Gastrocnemius medialis (tissue), 4 donors: ENCODE data around the gene PIMREG. TPM values are rescaled to one million over a fixed set of nuclear protein-coding genes. Genes with fewer than 3 reads are reported as not detected.
A peak's percentile ranks its signal among the peaks of the same experiment; 100 is the strongest.

Experiments
- ATAC-seq, 2 donors: fragments of 150-250 bp; one replicate each; pipeline ENCODE4 v1.9.1; 2016
- DNase-seq, 2 donors: peaks; one replicate each; pipeline ENCODE4 v3.0.0-alpha.2; 2019
- H3K27ac ChIP-seq, 4 donors: fragments of 200-600 bp; sonication (generic); 1 replicate in 1 of 4; 2 replicates in 3 of 4; pipeline ENCODE4 v1.5.1; 2016 to 2018; ENCODE audit warnings: mild to moderate bottlenecking in 2 of 4, moderate library complexity in 1 of 4
- H3K27me3 ChIP-seq, 3 donors: fragments of 200-600 bp; sonication (generic) in 2 of 3; 1 replicate in 1 of 3; 2 replicates in 2 of 3; pipeline versions ENCODE4 v1.5.1 to v1.6.0; 2016 to 2019; ENCODE audit warnings: mild to moderate bottlenecking in 1 of 3, moderate library complexity in 1 of 3
- H3K36me3 ChIP-seq, 2 donors: fragments of 200-600 bp; sonication (generic) in 1 of 2; one replicate each; pipeline ENCODE4 v1.5.1; 2017 to 2018
- H3K4me1 ChIP-seq, 2 donors: fragments of 200-600 bp; sonication (generic) in 1 of 2; one replicate each; pipeline ENCODE4 v1.5.1; 2016 to 2017; ENCODE audit warnings: mild to moderate bottlenecking in 2 of 2
- H3K4me3 ChIP-seq, 4 donors: fragments of 200-600 bp; sonication (generic) in 3 of 4; 1 replicate in 1 of 4; 2 replicates in 3 of 4; pipeline ENCODE4 v1.5.1; 2016 to 2019; ENCODE audit warnings: mild to moderate bottlenecking in 2 of 4
- H3K9me3 ChIP-seq, 3 donors: fragments of 200-600 bp; sonication (generic) in 2 of 3; 1 replicate in 1 of 3; 2 replicates in 2 of 3; pipeline ENCODE4 v1.5.1; 2016 to 2019
- CTCF ChIP-seq, 5 experiments: fragments of 450-650 bp in 3 of 5; fragments of 200-600 bp in 2 of 5; sonication (generic) in 2 of 5; IDR thresholded peaks in 4 of 5; conservative IDR thresholded peaks in 1 of 5; 1 replicate in 4 of 5; 2 replicates in 1 of 5; pipeline ENCODE4 v1.5.1; 2016 to 2019; ENCODE audit warnings: antibody characterized with exemption in 5 of 5, mild to moderate bottlenecking in 3 of 5, moderate library complexity in 3 of 5
- POLR2A ChIP-seq, 2 donors: fragments of 450-650 bp; IDR thresholded peaks; one replicate each; pipeline ENCODE4 v1.6.1; 2017; ENCODE audit warnings: antibody characterized with exemption in 2 of 2, mild to moderate bottlenecking in 2 of 2, moderate library complexity in 2 of 2
- in situ Hi-C, 4 donors: fragments of 200-750 bp; cut with MboI; loops; one replicate each; pipeline versions ENCODE4 v1.15.0 to v1.8.0; 2017; ENCODE audit warnings: low sequenced_read_pairs in 4 of 4
- intact Hi-C: fragments of 100-400 bp; cut with DNase I; formaldehyde crosslinking; loops from one replicate; pipeline ENCODE4 v1.15.1; 2023; ENCODE audit warnings: low total_unique reads
- total RNA-seq, 4 donors: library from RNA; depleted of rRNA; stranded (reverse); fragments of >200 nt; gene quantifications; one replicate each; pipeline versions ENCODE4 v1.1.0 to v1.2.3, GENCODE V29; 2016

Gene PIMREG
- total RNA-seq, 4 donors from 2014 or later, result 0.51 TPM; not detected in 3

- TF ChIP-seq CTCF (IDR thresholded peaks at IDR 0.05 in 4 of 5, conservative IDR thresholded peaks at IDR 0.05 in 1 of 5), result peak; percentile 75 to 87 (median 85)
- TF ChIP-seq POLR2A (IDR thresholded peaks at IDR 0.05), result no peak
- Histone ChIP-seq H3K9me3 (no peaks in the 10 kb centered on the region), H3K4me1 (no peaks in the 10 kb centered on the region), H3K27me3 (no peaks in the 10 kb centered on the region), H3K4me3 (no peak overlapping the region), H3K36me3 (no peaks in the 10 kb centered on the region), H3K27ac (no peak overlapping the region)
- DNase-seq (peak; percentile 27 to 55), ATAC-seq (peak; percentile 39 to 79)
- in situ Hi-C loops (loop anchor here in 3 of 4 donors (5.0 to 25.0 kb wide), 3 partner anchors 360 to 835 kb away; partner anchors contain the start of gene WSCD1 (in 1 of the 3)), intact Hi-C loops (loop anchor here (1.0 kb wide), 1 partner anchor 835 kb away; no protein-coding TSS in a partner anchor)
These were observed 22.3 kb upstream of the PIMREG start for GRCh38 chr17:6421700-6422604.

GRCh38 chr17:6422654-6423241, 21.5 kb upstream of the PIMREG start:
- no peaks in the 10 kb centered on the region for H3K27me3 ChIP-seq
- no peaks in the 10 kb centered on the region for H3K9me3 ChIP-seq
- in situ Hi-C loops (loop anchor here in 3 of 4 donors (5.0 to 25.0 kb wide), 3 partner anchors 360 to 835 kb away; partner anchors contain the start of gene WSCD1 (in 1 of the 3)), intact Hi-C loops (loop anchor here (1.0 kb wide), 1 partner anchor 835 kb away; no protein-coding TSS in a partner anchor)
- H3K36me3 ChIP-seq, result no peaks in the 10 kb centered on the region
- no peak overlapping the region for H3K27ac ChIP-seq
- no peaks in the 10 kb centered on the region for H3K4me1 ChIP-seq
- H3K4me3 ChIP-seq, result no peak overlapping the region
- ATAC-seq (no peak), DNase-seq (no peak)
- TF ChIP-seq POLR2A (IDR thresholded peaks at IDR 0.05) (no peak), CTCF (IDR thresholded peaks at IDR 0.05 in 4 of 5, conservative IDR thresholded peaks at IDR 0.05 in 1 of 5) (no peak)

GRCh38 chr17:6423931-6424330, 20.3 kb upstream of the PIMREG start:
- Histone ChIP-seq H3K36me3 (no peaks in the 10 kb centered on the region), H3K4me3 (no peak overlapping the region), H3K9me3 (no peaks in the 10 kb centered on the region), H3K27me3 (no peaks in the 10 kb centered on the region), H3K27ac (no peak overlapping the region), H3K4me1 (no peaks in the 10 kb centered on the region)
- TF ChIP-seq POLR2A (IDR thresholded peaks at IDR 0.05) (no peak), CTCF (IDR thresholded peaks at IDR 0.05 in 4 of 5, conservative IDR thresholded peaks at IDR 0.05 in 1 of 5) (no peak)
- no peak for DNase-seq
- intact Hi-C loops, result no loop called here
- ATAC-seq, result no peak
- in situ Hi-C loops, result loop anchor here in 3 of 4 donors (5.0 to 25.0 kb wide), 3 partner anchors 362 to 837 kb away; partner anchors contain the start of gene WSCD1 (in 1 of the 3)

- Histone ChIP-seq H3K27me3 (no peaks in the 10 kb centered on the region), H3K9me3 (no peaks in the 10 kb centered on the region), H3K36me3 (no peaks in the 10 kb centered on the region), H3K4me1 (no peaks in the 10 kb centered on the region), H3K27ac (no peak overlapping the region), H3K4me3 (no peak overlapping the region)
- no peak for TF ChIP-seq CTCF (IDR thresholded peaks at IDR 0.05 in 4 of 5, conservative IDR thresholded peaks at IDR 0.05 in 1 of 5)
- TF ChIP-seq POLR2A (IDR thresholded peaks at IDR 0.05), result no peak
- DNase-seq (no peak), ATAC-seq (no peak)
- in situ Hi-C loops (loop anchor here in 1 of 4 donors (25.0 kb wide), 1 partner anchor 1188 kb away; the partner anchor contains the start of gene SCIMP), intact Hi-C loops (no loop called here)
These were observed 18.8 kb upstream of the PIMREG start for GRCh38 chr17:6425407-6425806.
